ENCODE measurements around the gene MUS81. TPM values are rescaled to one million over a fixed set of nuclear protein-coding genes. Genes with fewer than 3 reads are reported as not detected.

Gene MUS81
- total and polyA plus RNA-seq, 2 of the 13 experiments (the other 11 are each of a cell fraction or from before 2014, with no cell fraction given): 25.6 to 30.2 TPM

GRCh38 chr11:65890324-65891218 is 30.3 kb downstream of the MUS81 start, which contains the start of gene CCDC85B (continued):
- TF ChIP-seq, protein P1, sequence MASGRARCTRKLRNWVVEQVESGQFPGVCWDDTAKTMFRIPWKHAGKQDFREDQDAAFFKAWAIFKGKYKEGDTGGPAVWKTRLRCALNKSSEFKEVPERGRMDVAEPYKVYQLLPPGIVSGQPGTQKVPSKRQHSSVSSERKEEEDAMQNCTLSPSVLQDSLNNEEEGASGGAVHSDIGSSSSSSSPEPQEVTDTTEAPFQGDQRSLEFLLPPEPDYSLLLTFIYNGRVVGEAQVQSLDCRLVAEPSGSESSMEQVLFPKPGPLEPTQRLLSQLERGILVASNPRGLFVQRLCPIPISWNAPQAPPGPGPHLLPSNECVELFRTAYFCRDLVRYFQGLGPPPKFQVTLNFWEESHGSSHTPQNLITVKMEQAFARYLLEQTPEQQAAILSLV (CRISPR knock-in tag; IDR thresholded peaks at IDR 0.05; ENCODE audit: borderline replicate concordance): peak; percentile 48; the same call in 1 of the 2 replicates
- TF ChIP-seq DBP (CRISPR knock-in tag; IDR thresholded peaks at IDR 0.05; ENCODE audit: not compliant biosample characterization) (peak; percentile 6), TSC22D2 (CRISPR knock-in tag; IDR thresholded peaks at IDR 0.05; ENCODE audit: borderline replicate concordance) (0 out of 2 replicates have a peak, but pooled peaks have one; percentile 72), SNAI1 (CRISPR knock-in tag; IDR thresholded peaks at IDR 0.05; ENCODE audit: borderline replicate concordance) (no peak), RELA (CRISPR knock-in tag; IDR thresholded peaks at IDR 0.05) (0 out of 2 replicates have a peak, but pooled peaks have one; percentile 52), KAT7 (CRISPR knock-in tag; IDR thresholded peaks at IDR 0.05; ENCODE audit: borderline replicate concordance) (peak; percentile 64; the same call in 1 of the 2 replicates), CEBPG (CRISPR knock-in tag; IDR thresholded peaks at IDR 0.05) (no peak), RFX1 (IDR thresholded peaks at IDR 0.05) (no peak), ZNF616 (CRISPR knock-in tag; IDR thresholded peaks at IDR 0.05; ENCODE audit: low read depth) (0 out of 2 replicates have a peak, but pooled peaks have one; percentile 49), ATF5 (CRISPR knock-in tag; IDR thresholded peaks at IDR 0.05; ENCODE audit: low read depth) (0 out of 2 replicates have a peak, but pooled peaks have one; percentile 52), KMT2B (CRISPR knock-in tag; IDR thresholded peaks at IDR 0.05) (no peak), HNRNPK (IDR thresholded peaks at IDR 0.05; ENCODE audit: low read depth, low read length, poor library complexity, severe bottlenecking) (peak; percentile 59), ZNF30 (CRISPR knock-in tag; IDR thresholded peaks at IDR 0.05) (no peak), CREM (IDR thresholded peaks at IDR 0.05) (peak; percentile 32; the same call in 1 of the 2 replicates), CREM (CRISPR knock-in tag; IDR thresholded peaks at IDR 0.05) (no peak)
- TF ChIP-seq, protein P2, sequence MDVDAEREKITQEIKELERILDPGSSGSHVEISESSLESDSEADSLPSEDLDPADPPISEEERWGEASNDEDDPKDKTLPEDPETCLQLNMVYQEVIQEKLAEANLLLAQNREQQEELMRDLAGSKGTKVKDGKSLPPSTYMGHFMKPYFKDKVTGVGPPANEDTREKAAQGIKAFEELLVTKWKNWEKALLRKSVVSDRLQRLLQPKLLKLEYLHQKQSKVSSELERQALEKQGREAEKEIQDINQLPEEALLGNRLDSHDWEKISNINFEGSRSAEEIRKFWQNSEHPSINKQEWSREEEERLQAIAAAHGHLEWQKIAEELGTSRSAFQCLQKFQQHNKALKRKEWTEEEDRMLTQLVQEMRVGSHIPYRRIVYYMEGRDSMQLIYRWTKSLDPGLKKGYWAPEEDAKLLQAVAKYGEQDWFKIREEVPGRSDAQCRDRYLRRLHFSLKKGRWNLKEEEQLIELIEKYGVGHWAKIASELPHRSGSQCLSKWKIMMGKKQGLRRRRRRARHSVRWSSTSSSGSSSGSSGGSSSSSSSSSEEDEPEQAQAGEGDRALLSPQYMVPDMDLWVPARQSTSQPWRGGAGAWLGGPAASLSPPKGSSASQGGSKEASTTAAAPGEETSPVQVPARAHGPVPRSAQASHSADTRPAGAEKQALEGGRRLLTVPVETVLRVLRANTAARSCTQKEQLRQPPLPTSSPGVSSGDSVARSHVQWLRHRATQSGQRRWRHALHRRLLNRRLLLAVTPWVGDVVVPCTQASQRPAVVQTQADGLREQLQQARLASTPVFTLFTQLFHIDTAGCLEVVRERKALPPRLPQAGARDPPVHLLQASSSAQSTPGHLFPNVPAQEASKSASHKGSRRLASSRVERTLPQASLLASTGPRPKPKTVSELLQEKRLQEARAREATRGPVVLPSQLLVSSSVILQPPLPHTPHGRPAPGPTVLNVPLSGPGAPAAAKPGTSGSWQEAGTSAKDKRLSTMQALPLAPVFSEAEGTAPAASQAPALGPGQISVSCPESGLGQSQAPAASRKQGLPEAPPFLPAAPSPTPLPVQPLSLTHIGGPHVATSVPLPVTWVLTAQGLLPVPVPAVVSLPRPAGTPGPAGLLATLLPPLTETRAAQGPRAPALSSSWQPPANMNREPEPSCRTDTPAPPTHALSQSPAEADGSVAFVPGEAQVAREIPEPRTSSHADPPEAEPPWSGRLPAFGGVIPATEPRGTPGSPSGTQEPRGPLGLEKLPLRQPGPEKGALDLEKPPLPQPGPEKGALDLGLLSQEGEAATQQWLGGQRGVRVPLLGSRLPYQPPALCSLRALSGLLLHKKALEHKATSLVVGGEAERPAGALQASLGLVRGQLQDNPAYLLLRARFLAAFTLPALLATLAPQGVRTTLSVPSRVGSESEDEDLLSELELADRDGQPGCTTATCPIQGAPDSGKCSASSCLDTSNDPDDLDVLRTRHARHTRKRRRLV (CRISPR knock-in tag; IDR thresholded peaks at IDR 0.05): no peak
- TF ChIP-seq, protein P3, sequence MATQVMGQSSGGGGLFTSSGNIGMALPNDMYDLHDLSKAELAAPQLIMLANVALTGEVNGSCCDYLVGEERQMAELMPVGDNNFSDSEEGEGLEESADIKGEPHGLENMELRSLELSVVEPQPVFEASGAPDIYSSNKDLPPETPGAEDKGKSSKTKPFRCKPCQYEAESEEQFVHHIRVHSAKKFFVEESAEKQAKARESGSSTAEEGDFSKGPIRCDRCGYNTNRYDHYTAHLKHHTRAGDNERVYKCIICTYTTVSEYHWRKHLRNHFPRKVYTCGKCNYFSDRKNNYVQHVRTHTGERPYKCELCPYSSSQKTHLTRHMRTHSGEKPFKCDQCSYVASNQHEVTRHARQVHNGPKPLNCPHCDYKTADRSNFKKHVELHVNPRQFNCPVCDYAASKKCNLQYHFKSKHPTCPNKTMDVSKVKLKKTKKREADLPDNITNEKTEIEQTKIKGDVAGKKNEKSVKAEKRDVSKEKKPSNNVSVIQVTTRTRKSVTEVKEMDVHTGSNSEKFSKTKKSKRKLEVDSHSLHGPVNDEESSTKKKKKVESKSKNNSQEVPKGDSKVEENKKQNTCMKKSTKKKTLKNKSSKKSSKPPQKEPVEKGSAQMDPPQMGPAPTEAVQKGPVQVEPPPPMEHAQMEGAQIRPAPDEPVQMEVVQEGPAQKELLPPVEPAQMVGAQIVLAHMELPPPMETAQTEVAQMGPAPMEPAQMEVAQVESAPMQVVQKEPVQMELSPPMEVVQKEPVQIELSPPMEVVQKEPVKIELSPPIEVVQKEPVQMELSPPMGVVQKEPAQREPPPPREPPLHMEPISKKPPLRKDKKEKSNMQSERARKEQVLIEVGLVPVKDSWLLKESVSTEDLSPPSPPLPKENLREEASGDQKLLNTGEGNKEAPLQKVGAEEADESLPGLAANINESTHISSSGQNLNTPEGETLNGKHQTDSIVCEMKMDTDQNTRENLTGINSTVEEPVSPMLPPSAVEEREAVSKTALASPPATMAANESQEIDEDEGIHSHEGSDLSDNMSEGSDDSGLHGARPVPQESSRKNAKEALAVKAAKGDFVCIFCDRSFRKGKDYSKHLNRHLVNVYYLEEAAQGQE (IDR thresholded peaks at IDR 0.05; ENCODE audit: borderline replicate concordance in 1 of 2, low read depth in 1 of 2, low read length in 2 of 2): no peak; a peak in 1 of 4 replicates

Data from HepG2 (cell line).